ENCODE results near the gene PITRM1. TPM values are rescaled to one million over a fixed set of nuclear protein-coding genes. Genes with fewer than 3 reads are reported as not detected.
"Not testable (repeated sequence)": the region's sequence is repeated elsewhere in the genome, so short reads cannot be mapped to it uniquely, and the experiment has no call there.

Gene PITRM1
- total RNA-seq, 1 donor from 2014 or later = 88.2 TPM

DNA sequence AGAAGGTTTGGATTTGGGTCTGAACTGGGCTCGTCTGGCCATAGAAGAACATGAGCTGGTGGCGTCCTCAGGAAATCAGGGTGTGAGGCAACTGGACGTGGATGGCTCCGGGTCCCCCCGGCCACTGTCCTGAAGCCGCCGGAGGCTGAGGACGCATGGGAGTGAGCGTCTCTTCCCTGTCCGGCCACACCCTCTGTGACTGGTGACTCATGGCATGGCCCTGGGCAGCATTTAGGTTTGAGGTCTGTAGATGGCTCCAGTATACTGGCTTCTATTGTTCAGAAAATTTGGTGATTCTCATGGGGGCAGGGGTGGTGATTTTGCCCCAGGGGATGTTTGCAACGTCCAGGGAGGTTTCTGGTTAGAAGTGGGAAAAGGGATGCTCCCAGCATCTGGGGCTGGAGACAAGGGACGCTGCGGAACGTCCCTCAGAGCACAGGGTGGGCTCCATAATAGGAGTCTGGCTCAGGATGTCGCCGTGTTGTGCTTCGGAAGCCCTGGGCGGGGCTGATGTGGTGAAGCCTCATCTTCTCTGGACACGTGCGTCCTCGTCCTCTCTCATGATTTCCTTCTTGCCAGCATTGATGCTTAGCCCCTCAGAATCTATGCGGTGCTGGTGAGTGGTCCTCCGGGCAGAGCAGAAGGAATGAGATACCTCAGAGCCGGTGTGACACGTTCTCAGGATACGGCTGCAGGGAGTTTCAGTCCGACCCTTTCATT, 49.9 kb downstream of the PITRM1 start:
- no peak for DNase-seq (ENCODE audit: low spot score)

- DNase-seq (ENCODE audit: low spot score) = no peak
Measured at GRCh38 chr10:3122034-3122433, 50.5 kb downstream of the PITRM1 start.

- no peak for DNase-seq (ENCODE audit: low spot score)
Measured at GRCh38 chr10:3119796-3120459, 52.7 kb downstream of the PITRM1 start.

GRCh38 chr10:3118641-3119091, 53.9 kb downstream of the PITRM1 start:
- DNase-seq (ENCODE audit: low spot score) = no peak

- no peak for DNase-seq (ENCODE audit: low spot score)
Measured at GRCh38 chr10:3117486-3117885, 55.1 kb downstream of the PITRM1 start.

- DNase-seq (ENCODE audit: low spot score) = no peak
Measured at GRCh38 chr10:3116508-3117100, 56.0 kb downstream of the PITRM1 start.

DNA sequence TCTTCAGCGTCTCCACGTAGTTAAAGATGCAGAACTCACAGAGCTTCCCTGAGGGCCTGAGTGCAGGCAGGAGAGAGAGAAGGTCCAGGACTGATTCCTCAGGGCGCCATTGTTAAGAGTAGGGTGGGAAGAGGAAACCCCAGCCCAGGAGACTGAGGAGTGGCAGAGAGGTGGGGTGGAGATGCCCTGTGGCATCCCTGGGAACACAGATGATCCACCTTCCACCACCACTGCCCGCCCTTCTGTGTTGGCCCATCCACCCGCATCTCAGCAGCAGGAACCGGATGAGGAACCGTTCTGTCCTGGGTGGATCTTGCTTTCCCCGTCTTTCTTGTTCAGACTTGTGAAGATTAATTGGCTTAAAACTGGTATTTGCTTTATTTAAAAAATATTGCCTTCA, 56.9 kb downstream of the PITRM1 start:
- no peak for DNase-seq (ENCODE audit: low spot score)

DNA sequence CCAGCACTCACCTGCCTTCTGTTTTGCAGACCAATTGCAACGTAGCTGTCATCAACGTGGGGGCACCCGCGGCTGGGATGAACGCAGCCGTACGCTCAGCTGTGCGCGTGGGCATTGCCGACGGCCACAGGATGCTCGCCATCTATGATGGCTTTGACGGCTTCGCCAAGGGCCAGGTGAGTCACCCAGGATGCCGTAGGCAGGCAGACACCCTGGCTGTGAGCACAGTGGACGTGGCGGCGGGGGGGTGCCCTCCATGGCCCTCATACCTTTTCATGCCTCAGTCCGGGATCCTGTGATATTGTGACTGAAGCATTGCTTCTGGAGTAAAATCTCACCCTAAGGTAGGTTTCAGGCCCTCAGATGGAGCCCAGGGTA, 59.2 kb downstream of the PITRM1 start:
- DNase-seq (ENCODE audit: low spot score) = no peak

DNA sequence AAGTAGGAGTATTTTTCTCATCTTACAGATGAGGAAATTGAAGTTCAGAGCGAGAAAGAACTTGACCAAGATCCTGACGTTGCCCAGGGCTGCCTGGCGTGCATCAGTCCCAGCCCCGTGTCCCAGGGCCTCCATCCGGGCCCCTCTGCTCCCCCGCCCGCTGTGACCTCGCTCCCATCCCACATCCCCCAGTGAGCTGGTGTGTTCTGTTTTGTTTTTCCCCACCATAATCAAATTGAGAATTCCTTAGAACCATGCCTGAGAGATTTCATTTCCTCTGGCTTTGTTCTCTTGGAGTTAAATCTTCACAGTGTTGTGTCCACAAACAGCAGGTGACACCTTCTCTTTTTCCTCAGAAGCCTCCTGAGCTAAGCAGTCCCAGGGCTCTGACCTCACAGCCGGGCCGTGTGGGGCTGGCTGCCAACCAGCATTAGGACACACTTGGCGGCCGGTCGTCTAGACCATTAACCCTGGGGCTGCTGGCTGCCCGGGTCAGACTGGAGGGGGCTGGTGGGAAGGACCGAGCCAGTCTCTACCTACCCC, 60.9 kb downstream of the PITRM1 start:
- no peak for DNase-seq (ENCODE audit: low spot score)

DNA sequence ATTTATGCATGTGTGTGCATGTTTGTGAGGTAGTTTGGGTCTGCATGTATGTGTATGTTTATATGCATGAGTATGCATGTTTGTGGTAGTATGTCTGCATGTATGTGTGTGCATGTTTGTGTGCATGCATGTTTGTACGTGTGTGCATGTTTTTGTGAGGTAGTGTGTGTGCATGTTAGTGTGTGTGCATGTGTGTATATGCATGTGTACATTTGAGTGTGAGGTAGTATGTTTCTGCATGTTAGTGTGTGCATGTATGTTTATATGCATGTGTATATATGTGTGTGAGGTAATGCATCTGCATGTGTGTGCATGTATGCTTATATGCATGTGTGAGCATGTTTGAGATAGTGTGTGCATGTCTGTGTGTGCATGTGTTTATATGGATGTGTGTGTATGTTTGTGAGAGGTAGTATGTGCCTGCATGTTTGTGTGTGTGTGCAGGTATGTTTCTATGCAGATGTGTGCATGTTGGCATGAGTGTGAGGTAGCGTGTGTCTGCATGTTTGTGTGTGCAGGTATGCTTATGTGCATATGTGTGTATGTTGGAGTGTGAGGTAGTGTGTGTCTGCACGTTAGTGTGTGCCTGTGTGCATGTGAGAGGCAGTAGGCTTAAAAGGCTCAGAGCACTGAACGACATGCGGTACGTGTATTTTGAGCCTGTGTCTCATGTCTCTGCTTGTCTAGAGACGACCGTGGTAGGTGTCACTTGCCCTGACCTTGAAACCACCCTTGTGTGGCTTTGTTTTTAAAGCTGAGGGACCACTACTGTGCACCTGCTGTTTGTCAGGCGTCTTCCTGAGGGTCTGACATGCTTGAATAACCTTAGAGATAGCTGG, 61.6 kb downstream of the PITRM1 start:
- DNase-seq (ENCODE audit: low spot score) = no peak

GRCh38 chr10:3109633-3110032, 62.9 kb downstream of the PITRM1 start:
- no peak for DNase-seq (ENCODE audit: low spot score)

GRCh38 chr10:3109196-3109595, 63.4 kb downstream of the PITRM1 start:
- no peak for DNase-seq (ENCODE audit: low spot score)

DNA sequence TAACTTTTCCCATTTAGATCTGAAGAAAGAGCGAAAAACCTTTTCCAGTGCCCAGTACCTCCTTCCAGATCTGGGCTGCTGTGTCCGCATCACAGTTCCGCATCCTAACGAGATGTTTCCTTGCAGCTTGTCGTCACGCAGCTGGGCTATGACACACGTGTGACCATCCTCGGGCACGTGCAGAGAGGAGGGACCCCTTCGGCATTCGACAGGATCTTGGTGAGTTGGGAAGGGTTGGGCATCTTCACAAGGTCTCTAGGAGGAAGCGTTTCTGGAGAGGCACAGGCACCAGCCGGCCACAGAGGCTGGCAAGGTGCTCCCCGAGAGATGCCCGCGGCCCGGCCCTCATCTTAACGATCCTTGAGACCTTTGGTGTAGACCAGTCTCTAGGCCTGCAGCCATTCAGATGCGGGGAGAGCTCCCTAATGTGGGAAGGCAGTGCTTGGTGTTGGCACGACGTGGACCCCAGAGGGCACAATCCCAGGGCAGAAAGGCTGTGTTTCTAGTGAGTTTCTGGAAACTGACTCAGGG, 63.9 kb downstream of the PITRM1 start:
- DNase-seq (ENCODE audit: low spot score) = no peak

- DNase-seq (ENCODE audit: low spot score) = no peak
Measured at GRCh38 chr10:3108033-3108432, 64.5 kb downstream of the PITRM1 start.

GRCh38 chr10:3107426-3107961, 65.1 kb downstream of the PITRM1 start:
- peak; percentile 83 for DNase-seq (ENCODE audit: low spot score)

DNA sequence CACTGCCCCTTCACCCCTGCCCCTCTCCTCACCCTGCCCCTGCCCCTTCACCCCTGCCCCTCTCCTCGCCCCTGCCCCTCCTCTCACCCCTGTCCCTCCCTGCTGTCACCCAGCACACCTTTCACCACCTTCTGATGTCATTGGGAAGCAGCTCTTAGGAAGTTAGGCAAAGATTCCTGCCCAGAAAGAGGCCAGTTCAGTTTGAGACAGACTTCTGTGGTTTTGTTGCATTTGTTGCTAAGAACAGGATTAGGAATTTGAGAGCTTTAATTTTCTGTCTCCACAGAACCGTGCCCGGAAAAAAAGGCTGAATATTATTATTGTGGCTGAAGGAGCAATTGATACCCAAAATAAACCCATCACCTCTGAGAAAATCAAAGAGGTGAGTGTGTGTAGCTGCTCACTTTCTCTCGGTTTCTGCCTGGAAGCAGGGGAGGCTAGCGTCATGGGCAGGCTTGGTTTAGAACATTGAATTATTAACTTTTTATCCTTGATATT, 65.6 kb downstream of the PITRM1 start:
- DNase-seq (ENCODE audit: low spot score) = no peak

- not testable (repeated sequence) for DNase-seq (ENCODE audit: low spot score)
Measured at GRCh38 chr10:3106328-3106727, 66.3 kb downstream of the PITRM1 start.

DNA sequence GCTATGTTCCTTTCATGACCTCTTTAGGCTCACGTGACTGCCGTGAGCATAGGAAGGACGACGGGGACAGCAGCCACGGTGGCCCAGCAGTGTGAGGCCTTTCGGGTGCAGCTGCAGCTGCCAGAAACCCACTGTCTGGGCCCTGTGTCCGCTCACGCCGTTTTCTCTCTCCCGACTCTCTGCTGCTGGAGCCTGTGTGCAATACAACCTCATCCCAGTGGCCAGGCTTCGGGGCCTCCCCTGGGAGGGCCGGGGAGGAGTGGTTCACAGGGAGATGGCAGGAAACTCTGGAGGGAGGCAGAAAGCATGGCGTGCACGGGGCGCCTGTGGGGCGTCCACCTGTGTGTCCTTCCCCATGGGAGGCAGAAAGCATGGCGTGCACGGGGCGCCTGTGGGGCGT, 66.7 kb downstream of the PITRM1 start:
- no peak for DNase-seq (ENCODE audit: low spot score)

DNA sequence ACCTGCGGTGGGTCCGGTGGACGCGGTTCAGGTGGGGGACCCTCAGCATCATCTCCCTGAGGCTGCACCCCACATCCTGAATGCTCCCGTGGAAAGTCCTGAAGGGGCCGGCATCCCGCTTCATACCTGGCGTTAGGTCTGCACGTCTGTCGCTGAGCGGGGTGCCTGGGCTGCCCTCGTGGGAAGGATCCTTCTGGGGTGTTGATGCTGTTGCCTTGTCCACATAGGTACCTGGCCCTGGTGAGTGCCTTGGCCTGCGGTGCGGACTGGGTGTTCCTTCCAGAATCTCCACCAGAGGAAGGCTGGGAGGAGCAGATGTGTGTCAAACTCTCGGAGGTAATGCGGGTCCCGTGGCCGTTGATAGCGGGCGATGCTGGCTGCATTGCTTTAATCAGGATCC, 67.4 kb downstream of the PITRM1 start:
- no peak for DNase-seq (ENCODE audit: low spot score)

- DNase-seq (ENCODE audit: low spot score) = no peak
Measured at GRCh38 chr10:3104251-3104918, 68.2 kb downstream of the PITRM1 start.

DNA sequence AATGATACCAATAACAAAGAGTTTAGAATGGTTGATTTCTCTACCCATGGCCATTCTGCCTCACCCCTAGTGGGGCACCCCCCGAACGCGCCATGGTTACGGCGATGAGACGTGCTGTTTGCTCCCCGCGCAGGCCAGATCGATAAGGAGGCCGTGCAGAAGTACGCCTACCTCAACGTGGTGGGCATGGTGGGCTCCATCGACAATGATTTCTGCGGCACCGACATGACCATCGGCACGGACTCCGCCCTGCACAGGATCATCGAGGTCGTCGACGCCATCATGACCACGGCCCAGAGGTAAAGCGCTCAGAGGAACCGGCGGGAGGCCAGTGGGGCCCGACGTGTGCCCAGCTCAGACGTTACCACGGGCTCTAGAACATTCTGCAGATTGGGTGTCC, 68.9 kb downstream of the PITRM1 start:
- no peak for DNase-seq (ENCODE audit: low spot score)

All from ureter (tissue), 1 donor.